ENCODE measurements around the gene PTPRA.
A peak's percentile ranks its signal among the peaks of the same experiment; 100 is the strongest.

Gene PTPRA

DNA sequence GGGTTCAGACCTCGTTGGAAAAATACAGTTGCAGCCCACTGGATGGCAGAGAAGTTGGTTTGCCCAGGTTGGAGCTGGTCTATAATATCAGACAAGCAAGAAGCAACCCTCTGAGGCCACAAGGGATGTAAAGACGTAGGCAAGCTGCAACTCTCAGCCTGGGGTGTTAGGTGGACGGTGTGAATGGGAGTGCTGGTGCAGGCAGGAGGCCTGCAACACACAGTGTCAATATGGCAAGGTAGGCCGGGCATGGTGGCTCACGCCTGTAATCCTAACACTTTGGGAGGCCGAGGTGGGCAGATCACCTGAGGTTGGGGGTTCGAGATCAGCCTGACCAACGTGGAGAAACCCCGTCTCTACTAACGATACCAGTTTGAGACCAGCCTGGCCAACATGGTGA, 22.2 kb upstream of the PTPRA start:
- DNase-seq, result no peak

DNA sequence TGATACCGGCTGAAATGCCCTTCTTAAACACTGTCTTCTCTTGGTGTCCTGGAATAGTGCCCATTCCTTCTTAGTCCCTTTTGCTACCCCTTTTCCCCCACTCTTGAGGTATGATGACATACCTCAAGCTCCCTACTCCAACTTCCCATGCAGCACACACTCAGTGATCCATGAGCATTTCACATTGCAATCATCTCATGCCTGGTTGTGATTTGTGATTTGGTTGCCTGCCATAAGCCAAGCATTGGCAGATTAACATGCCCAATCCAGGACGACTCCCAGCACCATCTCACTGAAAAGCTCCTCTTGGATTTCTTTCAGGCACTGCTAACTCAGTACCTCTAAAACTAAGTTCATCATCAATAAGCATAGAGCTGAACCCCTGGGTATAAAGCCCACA, 14.7 kb upstream of the PTPRA start:
- no peak for DNase-seq

DNA sequence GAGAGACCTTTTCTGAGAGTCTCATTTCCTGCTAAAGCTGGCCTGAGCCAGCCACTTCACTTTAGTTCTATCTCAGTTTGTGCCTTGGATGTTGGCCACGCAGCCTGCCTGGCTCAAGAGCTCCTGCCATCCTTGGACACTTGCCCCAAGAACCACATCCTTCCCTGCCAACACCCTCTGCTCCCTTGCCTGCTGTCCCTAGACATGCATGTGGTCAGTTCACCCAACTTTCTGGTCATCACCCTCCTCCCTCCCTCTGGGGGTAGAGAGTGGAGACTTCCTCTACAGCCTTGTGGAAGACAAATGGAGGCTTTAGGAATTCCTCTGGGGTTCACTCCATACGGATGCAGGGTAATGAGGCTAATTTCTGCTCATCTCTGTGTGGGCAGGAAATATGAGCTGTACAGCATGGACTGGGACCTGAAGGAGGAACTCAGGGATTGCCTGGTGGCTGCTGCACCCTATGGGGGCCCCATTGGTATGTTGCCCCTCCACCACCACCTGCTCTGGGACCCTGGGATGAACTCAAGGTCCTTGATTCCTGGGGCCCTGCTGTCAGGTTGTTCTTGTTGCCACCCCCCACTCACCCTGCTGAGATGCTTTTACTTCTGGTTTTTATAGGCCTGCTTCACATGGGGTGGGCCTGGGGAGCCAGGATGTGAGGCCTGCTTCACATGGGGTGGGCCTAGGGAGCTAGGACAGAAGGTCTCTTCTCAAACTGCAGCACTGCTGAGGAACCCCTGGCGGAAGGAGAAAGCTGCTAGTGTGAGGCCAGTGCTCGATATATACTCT, 13.8 kb upstream of the PTPRA start:
- DNase-seq, result no peak

DNA sequence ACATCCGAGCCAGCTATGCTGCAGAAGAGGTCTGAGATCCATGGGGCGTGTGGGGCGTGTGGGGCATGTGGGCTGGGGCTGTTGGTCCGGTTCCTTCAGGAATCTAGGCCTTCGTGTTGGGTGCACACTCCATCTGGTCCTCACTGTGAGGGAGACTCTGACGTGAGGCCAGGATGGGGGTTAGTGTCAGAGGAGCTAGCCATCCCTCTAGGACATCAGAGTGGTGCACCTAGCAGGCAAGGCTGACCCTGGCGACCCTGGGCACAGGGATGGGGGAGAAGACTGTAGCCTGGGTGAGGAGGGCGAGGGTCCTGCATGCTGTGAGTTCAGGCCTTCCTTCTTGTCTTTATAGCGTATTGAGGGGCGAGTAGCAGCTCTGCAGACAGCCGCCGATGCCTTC, 8.7 kb upstream of the PTPRA start:
- no peak for DNase-seq

DNA sequence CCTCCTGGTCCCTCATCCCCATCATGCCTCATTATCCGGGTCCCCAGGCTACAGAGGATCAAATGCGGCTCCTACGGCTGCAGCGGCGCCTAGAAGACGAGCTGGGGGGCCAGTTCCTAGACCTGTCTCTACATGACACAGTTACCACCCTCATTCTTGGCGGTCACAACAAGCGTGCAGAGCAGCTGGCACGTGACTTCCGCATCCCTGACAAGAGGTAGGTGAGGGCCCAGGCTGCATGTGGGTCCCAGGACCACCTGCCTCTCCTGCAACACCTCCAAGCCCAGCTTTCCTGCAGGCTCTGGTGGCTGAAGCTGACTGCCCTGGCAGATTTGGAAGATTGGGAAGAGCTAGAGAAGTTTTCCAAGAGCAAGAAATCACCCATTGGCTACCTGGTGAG, 8.2 kb upstream of the PTPRA start:
- no peak for DNase-seq

DNA sequence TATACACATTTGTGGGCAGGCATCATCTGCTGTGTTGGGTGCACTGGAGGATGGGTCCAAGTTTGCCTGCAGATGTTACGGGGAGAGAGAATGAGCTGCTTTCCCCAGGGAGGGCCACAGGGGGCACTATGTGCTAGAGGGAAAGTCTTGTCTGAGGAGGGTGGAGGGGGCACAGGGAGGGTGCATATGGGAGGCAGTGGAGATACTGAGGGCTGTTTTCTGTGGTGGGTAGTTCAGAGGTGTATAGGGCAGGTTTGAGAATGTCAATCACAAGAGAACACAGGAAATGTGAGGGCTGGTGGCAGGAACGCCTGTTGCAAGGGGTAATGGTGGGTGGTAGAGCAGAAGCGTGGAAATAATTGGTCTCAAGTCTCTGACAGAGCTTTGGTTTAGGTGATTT, 7.7 kb upstream of the PTPRA start:
- no peak for DNase-seq

DNA sequence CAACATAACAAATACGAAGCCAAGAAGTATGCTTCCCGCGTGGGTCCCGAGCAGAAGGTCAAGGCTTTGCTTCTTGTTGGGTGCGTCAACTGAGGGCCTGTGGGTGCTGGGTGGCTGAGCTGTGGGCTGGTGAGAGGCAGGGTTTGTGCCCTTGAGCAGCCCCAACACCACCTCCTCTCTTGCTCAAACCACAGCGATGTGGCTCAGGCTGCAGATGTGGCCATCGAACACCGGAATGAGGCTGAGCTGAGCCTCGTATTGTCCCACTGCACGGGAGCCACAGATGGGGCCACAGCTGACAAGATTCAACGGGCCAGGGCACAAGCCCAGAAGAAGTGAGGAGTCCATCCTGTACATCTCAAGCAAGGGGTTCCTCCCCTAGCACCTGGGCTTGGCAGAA, 7.0 kb upstream of the PTPRA start:
- DNase-seq, result no peak

DNA sequence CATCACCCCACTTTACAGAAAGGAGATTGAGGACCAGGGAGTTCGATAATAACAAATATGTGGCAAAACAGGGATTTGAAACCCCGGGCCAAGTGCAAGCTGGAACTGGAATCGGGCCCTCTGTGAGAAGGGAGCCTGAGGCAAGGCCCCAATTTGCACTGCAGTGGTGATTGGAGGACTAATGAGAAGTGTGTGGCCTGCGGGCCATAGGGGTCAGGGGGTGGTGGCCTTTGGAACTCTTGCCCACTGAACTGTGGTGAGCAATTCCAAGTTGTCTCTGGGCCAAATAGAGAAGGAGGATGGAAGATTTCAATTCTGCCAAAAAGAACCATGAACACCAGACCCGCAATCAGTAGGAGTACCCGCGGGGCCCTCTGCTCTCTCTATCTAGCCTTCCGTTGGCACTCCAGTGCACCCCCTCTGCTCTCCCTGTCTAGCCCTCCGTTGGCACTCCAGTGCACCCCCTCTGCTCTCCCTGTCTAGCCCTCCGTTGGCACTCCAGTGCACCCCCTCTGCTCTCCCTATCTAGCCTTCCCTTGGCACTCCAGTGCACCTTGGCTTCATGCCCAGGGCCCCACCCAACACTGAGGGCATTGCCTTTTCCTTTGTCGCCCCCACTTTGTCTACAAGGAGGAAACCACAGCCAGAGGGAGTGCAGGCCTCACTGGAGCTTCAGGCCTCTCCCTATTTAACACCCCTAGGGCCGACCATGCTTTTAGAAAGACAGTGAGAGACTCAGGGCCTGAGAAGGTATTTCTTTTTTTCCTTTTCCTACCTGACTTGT, 6.0 kb upstream of the PTPRA start:
- no peak for DNase-seq

DNA sequence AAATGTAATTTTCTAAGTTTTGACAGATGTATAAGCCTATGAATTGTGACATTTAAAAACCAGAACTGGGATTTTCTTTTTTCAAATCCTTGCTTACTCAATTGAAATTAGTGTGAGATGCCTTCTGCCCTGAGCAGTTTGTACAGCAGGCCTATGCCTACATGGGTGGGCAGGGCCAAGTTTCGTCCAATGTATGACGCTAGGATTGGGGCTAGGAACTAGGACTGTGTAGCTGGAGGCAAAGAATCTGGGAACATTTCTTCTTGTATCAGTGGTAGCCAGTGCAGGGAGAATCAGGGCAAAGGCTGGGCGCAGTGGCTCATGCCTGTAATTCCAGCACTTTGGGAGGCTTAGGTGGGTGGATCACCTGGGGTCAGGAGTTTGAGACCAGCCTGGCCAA, 3.9 kb upstream of the PTPRA start:
- DNase-seq, result no peak

DNA sequence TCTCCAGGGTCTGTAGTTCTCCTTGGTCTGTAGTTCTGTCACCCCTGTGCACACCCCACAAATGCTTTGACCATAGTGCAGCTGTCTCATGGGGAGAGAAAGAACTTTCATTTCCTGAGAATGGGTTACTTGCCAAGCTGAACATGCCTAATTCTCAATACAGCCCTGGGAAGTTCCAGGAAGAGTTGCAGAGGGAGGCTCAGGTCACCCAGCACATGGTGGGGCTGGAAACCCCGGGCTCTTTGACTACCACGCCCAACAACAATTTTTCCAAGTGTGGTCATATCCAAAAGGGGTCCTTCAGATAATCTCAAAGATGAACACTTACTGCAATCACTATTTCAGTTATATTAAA, 2.2 kb upstream of the PTPRA start:
- DNase-seq, result no peak

DNA sequence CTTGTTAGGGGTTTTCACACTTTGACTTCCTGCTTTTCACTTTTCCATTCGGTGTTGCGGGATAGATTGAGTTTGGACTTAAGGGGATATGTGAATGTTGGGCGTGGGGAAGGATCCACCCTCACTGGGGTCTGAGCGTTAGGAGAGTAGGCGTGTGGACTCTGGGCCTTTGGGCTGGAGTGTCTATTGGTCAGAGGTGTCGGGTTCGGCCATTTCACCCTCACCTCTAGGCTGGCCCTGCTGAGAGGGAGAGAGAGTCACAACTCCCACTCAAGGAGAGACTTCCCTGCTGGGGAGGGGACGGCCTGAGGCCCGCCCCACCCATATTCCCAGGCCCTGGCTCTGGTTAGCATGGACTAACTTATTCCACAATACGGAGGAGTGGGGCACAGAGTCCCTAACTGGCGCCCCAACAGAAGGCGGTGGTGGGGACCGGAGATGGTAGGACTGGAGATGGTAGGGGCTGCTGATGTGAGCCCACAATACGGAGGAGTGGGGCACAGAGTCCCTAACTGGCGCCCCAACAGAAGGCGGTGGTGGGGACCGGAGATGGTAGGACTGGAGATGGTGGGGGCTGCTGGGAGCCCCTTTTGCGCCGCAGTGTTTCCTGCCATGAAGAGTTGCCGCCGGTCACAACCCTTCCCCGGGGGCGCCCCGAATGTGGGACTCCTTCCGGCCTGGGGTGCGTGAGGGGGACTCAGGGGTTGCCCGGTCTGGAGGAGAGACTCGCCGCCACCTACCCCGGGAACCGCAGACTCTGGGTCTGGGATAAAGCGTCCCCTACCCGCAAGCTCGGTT, 1.4 kb upstream of the PTPRA start:
- DNase-seq, result no peak

DNA sequence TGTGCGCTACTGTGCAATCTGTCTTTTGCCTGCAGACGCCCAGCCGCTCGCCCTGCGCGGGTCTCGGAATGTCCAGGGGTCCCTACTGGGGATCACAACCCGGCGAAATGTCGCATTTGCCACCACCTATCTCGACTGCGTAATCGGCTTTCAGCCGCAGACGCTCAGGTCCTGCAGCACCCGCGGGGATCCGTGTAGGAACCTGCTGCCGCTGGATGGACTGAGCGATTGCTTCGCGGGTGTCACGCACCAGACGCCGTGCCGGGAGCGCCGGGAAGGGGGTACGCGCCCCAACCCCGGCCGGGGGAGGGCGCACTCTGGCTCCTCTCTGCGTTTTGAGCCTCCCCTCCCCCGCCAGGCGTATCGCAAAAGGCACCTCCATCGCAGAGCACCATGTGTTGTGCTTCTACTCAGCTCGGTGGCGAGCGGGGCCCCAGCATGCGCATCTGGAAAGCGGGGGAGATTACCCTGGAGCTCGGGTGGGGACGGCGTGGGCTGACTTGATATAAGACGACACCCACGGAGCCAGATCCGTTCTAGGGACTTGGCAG, 747 bp upstream of the PTPRA start:
- peak; percentile 24 to 66 for DNase-seq

DNA sequence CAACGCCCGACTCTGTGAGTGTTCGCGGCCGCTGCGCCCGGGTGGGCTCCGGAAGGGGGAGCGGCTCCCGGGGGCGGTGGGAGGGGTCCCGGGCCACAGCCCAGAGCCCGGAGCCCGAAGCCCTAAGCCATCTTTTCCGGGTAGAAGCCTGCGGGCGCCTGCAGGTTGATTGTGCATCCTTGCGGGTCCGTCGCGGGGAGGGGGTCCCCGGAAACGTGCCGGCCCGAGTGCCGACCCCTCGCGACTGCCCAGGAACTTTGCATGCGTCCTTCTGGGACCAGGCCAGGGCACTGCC, 413 bp downstream of the PTPRA start:
- DNase-seq, result peak in 1 of 2 experiments; percentile 53

DNA sequence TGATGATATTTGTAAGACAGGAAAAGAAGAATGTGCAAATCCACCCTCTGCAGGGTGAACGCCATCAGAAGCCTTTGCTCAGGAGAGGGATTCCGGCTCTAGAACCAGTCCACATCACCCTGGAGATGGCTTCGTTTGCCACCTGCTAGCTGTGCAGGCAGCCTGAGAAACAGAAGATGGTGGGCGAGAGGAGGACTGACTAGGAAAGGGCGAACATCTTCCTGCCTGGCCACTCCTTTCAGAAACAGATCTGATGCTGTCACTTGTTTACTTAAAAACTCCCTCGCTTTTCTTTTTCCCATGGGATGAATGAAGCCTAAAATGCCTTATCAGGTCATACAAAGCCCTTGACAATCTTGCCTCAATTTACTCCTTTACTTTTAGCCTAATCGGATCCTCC, 1.2 kb downstream of the PTPRA start:
- no peak for DNase-seq

DNA sequence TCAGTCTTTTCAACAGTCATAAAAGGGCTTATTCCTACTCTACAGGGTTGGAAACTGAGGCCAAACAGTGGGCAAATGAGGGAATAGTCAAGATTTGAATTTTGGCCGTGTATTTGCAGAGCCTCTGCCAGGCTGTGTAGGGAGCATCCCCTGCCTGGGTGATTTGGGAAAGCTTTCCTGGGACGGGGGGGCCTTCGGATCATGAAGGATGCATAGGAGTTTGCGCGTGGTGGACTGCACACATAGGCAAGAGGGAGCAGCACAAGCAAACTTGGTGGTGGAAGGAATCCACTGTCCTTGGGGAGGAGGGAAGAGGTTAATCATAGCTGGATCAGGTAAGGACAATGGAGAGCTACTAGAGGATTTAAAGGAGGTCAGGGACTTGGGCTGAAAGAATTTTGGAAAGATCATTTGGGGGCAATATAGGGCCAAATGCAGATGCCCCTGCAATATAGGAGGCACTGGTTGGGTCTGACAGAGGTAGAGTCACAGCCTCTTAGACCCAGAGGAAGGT, 2.5 kb downstream of the PTPRA start:
- DNase-seq, result no peak

DNA sequence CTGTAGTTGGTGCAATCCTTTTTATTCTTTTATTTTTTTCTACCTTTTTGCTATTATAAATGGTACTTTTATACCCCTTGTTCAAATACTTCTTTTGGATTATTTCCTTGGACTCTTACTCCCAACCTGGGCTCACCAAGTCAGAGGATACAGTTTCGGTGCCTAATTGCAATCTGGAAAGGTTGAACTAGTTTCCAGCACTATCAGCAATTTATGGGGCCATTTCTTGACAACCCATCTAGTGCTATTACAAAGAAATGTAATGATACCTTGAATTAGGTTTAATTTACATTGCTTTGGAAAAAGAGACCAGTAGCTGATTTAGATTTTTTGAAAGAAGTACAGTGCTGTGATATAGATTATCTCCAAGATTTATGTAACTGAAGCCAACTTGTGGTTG, 5.2 kb downstream of the PTPRA start:
- DNase-seq, result no peak

DNA sequence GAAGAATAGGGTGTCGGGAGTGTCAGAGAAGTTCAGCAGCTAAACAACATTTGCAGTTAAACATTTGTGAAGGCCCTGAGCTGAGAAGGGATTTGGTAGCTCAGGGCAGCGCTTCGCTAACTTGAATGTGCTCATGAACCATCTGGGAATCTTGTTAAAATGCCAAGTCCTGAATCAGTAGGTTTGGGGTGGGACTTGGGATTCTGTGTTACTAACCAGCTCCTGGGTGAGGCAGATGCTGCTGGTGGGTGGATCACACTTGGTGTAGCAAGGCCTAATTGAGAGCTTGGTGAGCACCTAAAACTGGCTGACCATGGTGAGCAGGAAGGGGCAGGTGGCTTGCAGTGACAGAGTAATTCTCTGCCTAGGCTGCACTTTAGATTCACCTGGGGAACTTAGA, 5.9 kb downstream of the PTPRA start:
- no peak for DNase-seq

DNA sequence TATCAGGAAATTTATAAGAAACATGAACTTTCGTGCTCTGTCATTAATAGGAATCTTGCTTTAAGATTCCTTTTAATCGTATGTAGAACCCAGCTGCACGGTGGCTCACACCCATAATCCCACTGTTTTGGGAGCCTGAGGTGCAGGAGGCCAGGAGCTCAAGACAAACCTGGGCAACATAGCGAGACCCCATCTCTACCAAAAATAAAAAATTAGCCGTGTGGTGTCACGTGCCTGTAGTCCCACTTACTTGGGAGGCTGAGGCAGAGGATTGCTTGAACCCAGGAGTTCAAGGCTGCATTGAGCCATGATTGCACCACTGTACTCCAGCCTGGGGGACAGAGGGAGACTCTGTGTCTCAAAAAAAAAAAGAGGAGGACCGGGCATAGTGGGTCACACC, 7.4 kb downstream of the PTPRA start:
- no peak for DNase-seq

DNA sequence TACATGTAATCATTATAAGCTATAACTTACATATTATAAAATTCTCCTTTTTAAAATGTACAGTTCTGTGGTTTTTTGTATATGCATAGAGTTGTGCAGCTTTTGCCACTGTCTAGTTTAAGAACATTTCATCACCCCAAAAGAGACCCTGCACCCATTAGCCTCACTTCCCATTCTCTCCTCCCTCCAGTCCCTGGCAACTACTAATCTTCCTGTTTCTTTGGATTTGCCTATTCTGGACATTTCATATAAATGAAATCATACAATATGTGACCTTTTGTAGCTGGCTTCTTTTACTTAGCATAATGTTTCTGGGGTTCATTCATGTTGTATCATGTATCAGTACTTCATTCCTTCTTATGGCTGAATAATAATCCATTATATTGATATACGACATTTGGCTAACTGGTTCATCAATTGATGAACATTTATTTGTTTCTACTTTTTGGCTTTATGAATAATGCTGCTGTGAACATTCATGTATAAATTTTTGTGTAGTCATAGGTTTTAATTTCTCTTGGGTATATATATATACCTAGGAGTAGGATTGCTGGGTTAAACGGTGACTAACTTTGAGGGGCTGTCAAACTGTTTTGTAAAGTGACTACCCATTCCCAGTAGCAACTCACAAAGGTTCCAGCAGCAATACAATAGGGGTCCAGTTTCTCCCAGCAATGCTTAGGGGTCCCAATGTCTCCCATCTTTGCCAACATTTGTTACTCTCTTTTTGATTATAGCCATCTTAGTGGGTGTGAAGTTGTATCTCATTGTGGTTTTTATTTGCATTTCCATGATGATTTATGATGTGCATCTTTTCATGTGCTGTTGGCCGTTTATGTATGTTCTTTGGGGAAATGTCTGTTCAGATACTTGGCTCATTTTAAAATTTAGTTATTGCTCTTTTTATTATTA, 10.7 kb downstream of the PTPRA start:
- DNase-seq, result no peak

DNA sequence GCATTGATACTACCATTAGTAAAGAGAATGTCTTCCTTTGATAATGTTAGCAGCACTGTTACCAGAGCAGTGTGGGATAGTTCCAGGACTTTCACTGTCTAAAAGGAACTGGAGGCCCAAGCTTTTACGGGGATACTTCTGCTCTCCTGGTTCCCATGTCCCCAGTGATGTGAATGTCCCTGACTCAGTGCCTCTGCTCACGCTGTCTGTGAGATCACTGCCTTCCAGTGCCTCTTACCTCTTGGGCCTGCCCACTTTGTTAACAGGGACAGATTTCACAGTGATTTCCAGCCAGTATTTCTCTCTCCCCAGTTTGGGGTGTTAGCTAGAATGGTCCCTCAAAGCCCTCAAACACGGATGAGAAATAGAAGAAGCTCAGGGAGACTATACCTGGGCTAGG, 14.4 kb downstream of the PTPRA start:
- DNase-seq, result no peak

DNA sequence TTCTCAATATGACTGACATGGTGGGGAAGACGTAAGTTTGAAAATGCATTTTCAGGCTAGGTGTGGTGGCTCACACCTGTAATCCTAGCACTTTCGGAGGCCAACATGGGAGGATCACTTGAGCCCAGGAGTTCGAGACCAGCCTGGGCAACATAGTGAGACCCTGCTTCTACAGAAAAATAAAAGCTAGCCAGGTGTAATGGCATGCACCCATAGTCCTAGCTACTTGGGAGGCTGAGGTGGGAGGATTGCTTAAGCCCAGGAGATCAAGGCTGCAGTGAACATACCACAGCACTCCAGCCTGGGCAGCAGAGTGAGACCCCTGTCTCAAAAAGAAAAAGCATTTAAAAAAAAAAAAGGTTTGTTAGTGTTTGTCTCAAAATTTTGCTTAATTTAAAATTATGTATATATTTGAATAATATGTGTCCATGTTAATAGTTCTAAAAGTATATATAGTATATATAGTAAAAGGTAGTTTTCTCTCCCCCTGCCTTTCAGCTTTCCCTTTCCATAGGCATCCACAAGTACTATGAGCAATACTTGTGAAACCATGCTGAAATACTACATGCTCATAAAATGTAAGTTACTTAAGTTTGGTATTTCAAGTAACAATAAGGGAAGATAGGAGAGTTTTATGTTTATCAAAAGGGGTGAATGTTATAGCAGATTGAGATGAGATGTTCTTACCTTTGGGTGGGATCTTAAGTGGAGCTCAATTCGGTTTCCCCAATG, 15.1 kb downstream of the PTPRA start:
- DNase-seq, result no peak

DNA sequence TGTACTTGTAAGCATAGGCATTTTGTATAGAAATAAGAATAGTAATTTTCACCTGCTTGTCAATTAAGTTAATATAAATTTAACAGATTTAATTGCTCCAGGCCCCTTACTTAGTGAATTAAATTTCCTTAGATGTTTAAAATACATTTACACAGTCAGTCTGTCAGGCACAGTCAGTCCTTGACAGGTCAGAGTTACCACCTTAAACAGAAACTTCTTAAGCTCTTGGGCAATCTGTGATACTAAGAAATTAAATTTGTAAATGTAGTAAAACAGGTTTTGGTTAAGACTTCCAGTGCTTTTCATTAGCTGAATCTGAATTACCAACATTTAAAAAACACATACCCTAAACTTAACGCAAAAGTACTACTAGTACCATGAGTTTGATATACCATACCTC, 15.9 kb downstream of the PTPRA start:
- DNase-seq, result no peak

Measured in SW 1271 (cell line).